Neural progenitor cell (in vitro differentiated cells): ENCODE data around the gene TDRD6.

Source experiments
- CTCF ChIP-seq: fragments of 200-600 bp; sonication (generic); IDR thresholded peaks from 2 replicates; pipeline ENCODE4 v1.5.1; 2017; ENCODE audit warnings: antibody characterized with exemption, mild to moderate bottlenecking
- EZH2 ChIP-seq: fragments of 200-600 bp; sonication (generic); IDR thresholded peaks from 2 replicates; pipeline ENCODE4 v1.6.1; 2017; ENCODE audit warnings: antibody characterized with exemption, mild to moderate bottlenecking, moderate library complexity
- EZH2phosphoT487 ChIP-seq: fragments of 200-600 bp; sonication (generic); IDR thresholded peaks from 2 replicates; pipeline ENCODE4 v1.6.1; 2017; ENCODE audit warnings: antibody characterized with exemption

- TF ChIP-seq CTCF (no peak), EZH2 (no peak), EZH2phosphoT487 (no peak)
Observed at GRCh38 chr6:46743425-46744158, 55.9 kb downstream of the TDRD6 start.
